HEK293 (cell line): ENCODE results near the gene RGS7.
"Not testable (repeated sequence)": the region's sequence is repeated elsewhere in the genome, so short reads cannot be mapped to it uniquely, and the experiment has no call there.

Source experiments
- AEBP2 ChIP-seq: fragments of 450-650 bp; formaldehyde crosslinking; IDR thresholded peaks from 2 replicates; pipeline ENCODE4 v1.5.1; 2016; ENCODE audit warnings: missing biosample characterization, missing genetic modification characterization, borderline replicate concordance
- CTCF ChIP-seq: fragments of 450-650 bp; formaldehyde crosslinking; IDR thresholded peaks from 2 replicates; pipeline ENCODE4 v1.5.1; 2016; ENCODE audit warnings: missing biosample characterization, missing genetic modification characterization
- SALL2 ChIP-seq: fragments of 450-650 bp; formaldehyde crosslinking; IDR thresholded peaks from 2 replicates; pipeline ENCODE4 v1.5.0; 2017; ENCODE audit warnings: missing biosample characterization, mild to moderate bottlenecking, missing genetic modification characterization, borderline replicate concordance
- TCF7L2 ChIP-seq: IDR thresholded peaks from 2 replicates; pipeline ENCODE4 v1.6.1; 2011; ENCODE audit warnings: low read depth, mild to moderate bottlenecking, inconsistent platforms, low read length, moderate library complexity, borderline replicate concordance
- ZEB2 ChIP-seq: fragments of 450-650 bp; formaldehyde crosslinking; IDR thresholded peaks from 2 replicates; pipeline ENCODE4 v1.5.1; 2016; ENCODE audit warnings: missing biosample characterization, missing genetic modification characterization
- ZNF274 ChIP-seq, 2 experiments: fragments of 200-500 bp in 1 of 2; fragments of 450-650 bp in 1 of 2; sonication (Bioruptor generic) in 1 of 2; formaldehyde crosslinking in 1 of 2; IDR thresholded peaks; 2 replicates each; pipeline versions ENCODE4 v1.5.1 to v1.6.1; 2014 to 2016; ENCODE audit warnings: borderline replicate concordance in 1 of 2, inconsistent platforms in 1 of 2, low read length in 1 of 2, missing biosample characterization in 1 of 2, missing genetic modification characterization in 1 of 2
- ZNF549 ChIP-seq: fragments of 450-650 bp; IDR thresholded peaks from 2 replicates; pipeline ENCODE4 v1.5.1; 2018; ENCODE audit warnings: missing biosample characterization, missing genetic modification characterization, mild to moderate bottlenecking, inconsistent platforms, moderate library complexity
- ZNF626 ChIP-seq: fragments of 450-650 bp; sonication (Bioruptor Pico); formaldehyde crosslinking; IDR thresholded peaks from 2 replicates; pipeline ENCODE4 v1.5.1; 2018; ENCODE audit warnings: missing biosample characterization, missing genetic modification characterization, inconsistent platforms
- ZNF658 ChIP-seq: fragments of 450-650 bp; formaldehyde crosslinking; IDR thresholded peaks from 2 replicates; pipeline ENCODE4; 2016; ENCODE audit warnings: missing biosample characterization, missing genetic modification characterization
- ZNF785 ChIP-seq: fragments of 450-650 bp; formaldehyde crosslinking; IDR thresholded peaks from 2 replicates; pipeline ENCODE4 v1.5.1; 2016; ENCODE audit warnings: missing biosample characterization, missing genetic modification characterization
- TF ChIP-seq, protein P1 (sequence below): fragments of 450-650 bp; formaldehyde crosslinking; IDR thresholded peaks from 2 replicates; pipeline ENCODE4 v1.5.1; 2016; ENCODE audit warnings: missing biosample characterization, missing genetic modification characterization, low read depth
- TF ChIP-seq, protein P2 (sequence below): fragments of 450-650 bp; formaldehyde crosslinking; IDR thresholded peaks from 2 replicates; pipeline ENCODE4 v1.5.1; 2017; ENCODE audit warnings: missing biosample characterization, missing genetic modification characterization
- TF ChIP-seq, protein P3 (sequence below): fragments of 450-650 bp; formaldehyde crosslinking; IDR thresholded peaks from 2 replicates; pipeline ENCODE4 v1.5.1; 2016; ENCODE audit warnings: missing biosample characterization, missing genetic modification characterization

DNA sequence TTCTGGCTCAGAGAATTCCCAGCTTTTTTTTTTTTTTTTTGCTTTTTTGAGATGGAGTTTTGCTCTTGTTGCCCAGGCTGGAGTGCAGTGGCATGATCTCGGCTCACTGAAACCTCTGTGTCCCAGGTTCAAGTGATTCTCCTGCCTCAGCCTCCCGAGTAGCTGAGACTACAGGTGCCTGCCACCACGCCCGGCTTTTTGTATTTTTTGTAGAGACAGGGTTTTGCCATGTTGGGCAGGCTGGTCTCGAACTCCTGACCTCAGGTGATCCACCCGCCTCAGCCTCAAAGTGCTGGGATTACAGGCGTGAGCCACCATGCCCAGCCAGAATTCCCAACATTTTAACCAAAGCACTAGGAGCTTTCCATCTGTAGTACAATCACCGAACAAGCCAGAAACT, 65.5 kb downstream of the RGS7 start:
- TF ChIP-seq CTCF (tag by site-specific recombination); ZEB2 (tag by site-specific recombination); AEBP2 (tag by site-specific recombination); SALL2 (tag by site-specific recombination); ZNF658; ZNF549; ZNF626; ZNF785 (tag by site-specific recombination); TCF7L2; ZNF274 (IDR thresholded peaks at IDR 0.05; ENCODE audit: low read length); ZNF274 (tag by site-specific recombination; IDR thresholded peaks at IDR 0.05; ENCODE audit: borderline replicate concordance): not testable (repeated sequence)
- TF ChIP-seq, protein P1, sequence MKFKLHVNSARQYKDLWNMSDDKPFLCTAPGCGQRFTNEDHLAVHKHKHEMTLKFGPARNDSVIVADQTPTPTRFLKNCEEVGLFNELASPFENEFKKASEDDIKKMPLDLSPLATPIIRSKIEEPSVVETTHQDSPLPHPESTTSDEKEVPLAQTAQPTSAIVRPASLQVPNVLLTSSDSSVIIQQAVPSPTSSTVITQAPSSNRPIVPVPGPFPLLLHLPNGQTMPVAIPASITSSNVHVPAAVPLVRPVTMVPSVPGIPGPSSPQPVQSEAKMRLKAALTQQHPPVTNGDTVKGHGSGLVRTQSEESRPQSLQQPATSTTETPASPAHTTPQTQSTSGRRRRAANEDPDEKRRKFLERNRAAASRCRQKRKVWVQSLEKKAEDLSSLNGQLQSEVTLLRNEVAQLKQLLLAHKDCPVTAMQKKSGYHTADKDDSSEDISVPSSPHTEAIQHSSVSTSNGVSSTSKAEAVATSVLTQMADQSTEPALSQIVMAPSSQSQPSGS (tag by site-specific recombination): not testable (repeated sequence)
- TF ChIP-seq, protein P2, sequence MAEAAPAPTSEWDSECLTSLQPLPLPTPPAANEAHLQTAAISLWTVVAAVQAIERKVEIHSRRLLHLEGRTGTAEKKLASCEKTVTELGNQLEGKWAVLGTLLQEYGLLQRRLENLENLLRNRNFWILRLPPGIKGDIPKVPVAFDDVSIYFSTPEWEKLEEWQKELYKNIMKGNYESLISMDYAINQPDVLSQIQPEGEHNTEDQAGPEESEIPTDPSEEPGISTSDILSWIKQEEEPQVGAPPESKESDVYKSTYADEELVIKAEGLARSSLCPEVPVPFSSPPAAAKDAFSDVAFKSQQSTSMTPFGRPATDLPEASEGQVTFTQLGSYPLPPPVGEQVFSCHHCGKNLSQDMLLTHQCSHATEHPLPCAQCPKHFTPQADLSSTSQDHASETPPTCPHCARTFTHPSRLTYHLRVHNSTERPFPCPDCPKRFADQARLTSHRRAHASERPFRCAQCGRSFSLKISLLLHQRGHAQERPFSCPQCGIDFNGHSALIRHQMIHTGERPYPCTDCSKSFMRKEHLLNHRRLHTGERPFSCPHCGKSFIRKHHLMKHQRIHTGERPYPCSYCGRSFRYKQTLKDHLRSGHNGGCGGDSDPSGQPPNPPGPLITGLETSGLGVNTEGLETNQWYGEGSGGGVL (tag by site-specific recombination): not testable (repeated sequence)
- TF ChIP-seq, protein P3, sequence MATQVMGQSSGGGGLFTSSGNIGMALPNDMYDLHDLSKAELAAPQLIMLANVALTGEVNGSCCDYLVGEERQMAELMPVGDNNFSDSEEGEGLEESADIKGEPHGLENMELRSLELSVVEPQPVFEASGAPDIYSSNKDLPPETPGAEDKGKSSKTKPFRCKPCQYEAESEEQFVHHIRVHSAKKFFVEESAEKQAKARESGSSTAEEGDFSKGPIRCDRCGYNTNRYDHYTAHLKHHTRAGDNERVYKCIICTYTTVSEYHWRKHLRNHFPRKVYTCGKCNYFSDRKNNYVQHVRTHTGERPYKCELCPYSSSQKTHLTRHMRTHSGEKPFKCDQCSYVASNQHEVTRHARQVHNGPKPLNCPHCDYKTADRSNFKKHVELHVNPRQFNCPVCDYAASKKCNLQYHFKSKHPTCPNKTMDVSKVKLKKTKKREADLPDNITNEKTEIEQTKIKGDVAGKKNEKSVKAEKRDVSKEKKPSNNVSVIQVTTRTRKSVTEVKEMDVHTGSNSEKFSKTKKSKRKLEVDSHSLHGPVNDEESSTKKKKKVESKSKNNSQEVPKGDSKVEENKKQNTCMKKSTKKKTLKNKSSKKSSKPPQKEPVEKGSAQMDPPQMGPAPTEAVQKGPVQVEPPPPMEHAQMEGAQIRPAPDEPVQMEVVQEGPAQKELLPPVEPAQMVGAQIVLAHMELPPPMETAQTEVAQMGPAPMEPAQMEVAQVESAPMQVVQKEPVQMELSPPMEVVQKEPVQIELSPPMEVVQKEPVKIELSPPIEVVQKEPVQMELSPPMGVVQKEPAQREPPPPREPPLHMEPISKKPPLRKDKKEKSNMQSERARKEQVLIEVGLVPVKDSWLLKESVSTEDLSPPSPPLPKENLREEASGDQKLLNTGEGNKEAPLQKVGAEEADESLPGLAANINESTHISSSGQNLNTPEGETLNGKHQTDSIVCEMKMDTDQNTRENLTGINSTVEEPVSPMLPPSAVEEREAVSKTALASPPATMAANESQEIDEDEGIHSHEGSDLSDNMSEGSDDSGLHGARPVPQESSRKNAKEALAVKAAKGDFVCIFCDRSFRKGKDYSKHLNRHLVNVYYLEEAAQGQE (tag by site-specific recombination): not testable (repeated sequence)
